H9 (cell line): ENCODE results near the gene KRT2. TPM values are rescaled to one million over a fixed set of nuclear protein-coding genes. Genes with fewer than 3 reads are reported as not detected.

Experiments used
- DNase-seq: peaks from one replicate; pipeline ENCODE4 v3.0.0-alpha.2; 2017
- H2AFZ ChIP-seq: one replicate; pipeline ENCODE4 v1.6.1; 2013; ENCODE audit warnings: mild to moderate bottlenecking, low read length, control low read depth, moderate library complexity
- H2AK5ac ChIP-seq: 2 replicates; pipeline ENCODE4 v1.6.1; 2013; ENCODE audit warnings: low read length, control low read depth, mixed read lengths; ENCODE audit not compliant: insufficient read length
- H2BK120ac ChIP-seq: one replicate; pipeline ENCODE4 v1.6.1; 2013; ENCODE audit warnings: low read depth, mild to moderate bottlenecking, low read length, control low read depth, inconsistent platforms; ENCODE audit not compliant: poor library complexity, severe bottlenecking
- H2BK12ac ChIP-seq: 2 replicates; pipeline ENCODE4 v1.6.1; 2013; ENCODE audit warnings: low read length, control low read depth, mixed read lengths, low read depth; ENCODE audit not compliant: insufficient read length
- H2BK15ac ChIP-seq: 2 replicates; pipeline ENCODE4 v1.6.1; 2013; ENCODE audit warnings: low read depth, low read length, control low read depth
- H2BK20ac ChIP-seq: one replicate; pipeline ENCODE4 v1.6.1; 2013; ENCODE audit warnings: low read depth, mild to moderate bottlenecking, low read length, control low read depth, inconsistent platforms; ENCODE audit not compliant: poor library complexity, severe bottlenecking
- H2BK5ac ChIP-seq: 2 replicates; pipeline ENCODE4 v1.6.1; 2013; ENCODE audit warnings: low read length, control low read depth, mixed read lengths; ENCODE audit not compliant: insufficient read length
- H3K14ac ChIP-seq: 2 replicates; pipeline ENCODE4 v1.6.1; 2013; ENCODE audit warnings: low read length, control low read depth; ENCODE audit not compliant: insufficient read depth
- H3K18ac ChIP-seq: 2 replicates; pipeline ENCODE4 v1.6.1; 2013; ENCODE audit warnings: low read depth, mild to moderate bottlenecking, mixed read lengths, low read length, control low read depth; ENCODE audit not compliant: insufficient read length
- H3K23ac ChIP-seq: 2 replicates; pipeline ENCODE4 v1.6.1; 2013; ENCODE audit warnings: low read length, control low read depth, mixed read lengths, low read depth; ENCODE audit not compliant: insufficient read length
- H3K23me2 ChIP-seq: 2 replicates; pipeline ENCODE4 v1.6.1; 2013; ENCODE audit warnings: low read depth, mild to moderate bottlenecking, mixed read lengths, low read length, control low read depth; ENCODE audit not compliant: insufficient read length, poor library complexity, severe bottlenecking
- H3K27ac ChIP-seq: 2 replicates; pipeline ENCODE4 v1.5.1; 2013; ENCODE audit warnings: low read length, control low read depth, mixed read lengths, low read depth; ENCODE audit not compliant: insufficient read length
- H3K27me3 ChIP-seq: 2 replicates; pipeline ENCODE4 v1.6.1; 2013; ENCODE audit warnings: low read length, control low read depth, inconsistent platforms; ENCODE audit not compliant: insufficient read depth
- H3K4ac ChIP-seq: 2 replicates; pipeline ENCODE4 v1.6.1; 2013; ENCODE audit warnings: low read depth, mild to moderate bottlenecking, control low read depth, inconsistent platforms, low read length, moderate library complexity
- H3K4me1 ChIP-seq: 2 replicates; pipeline ENCODE4 v1.6.1; 2013; ENCODE audit warnings: low read length, control low read depth, inconsistent platforms; ENCODE audit not compliant: insufficient read depth
- H3K4me2 ChIP-seq: 2 replicates; pipeline ENCODE4 v1.6.1; 2013; ENCODE audit warnings: low read length, control low read depth, mixed read lengths; ENCODE audit not compliant: insufficient read length, insufficient read depth
- H3K56ac ChIP-seq: 2 replicates; pipeline ENCODE4 v1.6.1; 2013; ENCODE audit warnings: low read depth, mild to moderate bottlenecking, mixed read lengths, low read length, control low read depth; ENCODE audit not compliant: insufficient read length
- H3K79me1 ChIP-seq: 2 replicates; pipeline ENCODE4 v1.6.1; 2013; ENCODE audit warnings: low read depth, mild to moderate bottlenecking, moderate library complexity, low read length, control low read depth, inconsistent platforms; ENCODE audit not compliant: insufficient read depth, poor library complexity, severe bottlenecking
- H3K79me2 ChIP-seq: 2 replicates; pipeline ENCODE4 v1.6.1; 2013; ENCODE audit warnings: low read length, control low read depth, inconsistent platforms; ENCODE audit not compliant: insufficient read depth
- H3K9ac ChIP-seq: 2 replicates; pipeline ENCODE4 v1.6.1; 2013; ENCODE audit warnings: low read length, control low read depth, mixed read lengths; ENCODE audit not compliant: insufficient read length; ENCODE audit errors: extremely low read depth
- H3K9me3 ChIP-seq: one replicate; pipeline ENCODE4 v1.6.1; 2013; ENCODE audit warnings: low read depth, low read length, inconsistent platforms; ENCODE audit not compliant: control insufficient read depth
- H3T11ph ChIP-seq: one replicate; pipeline ENCODE4 v1.6.1; 2013; ENCODE audit warnings: mild to moderate bottlenecking, low read length, control low read depth, inconsistent platforms
- H4K20me1 ChIP-seq: one replicate; pipeline ENCODE4 v1.6.1; 2013; ENCODE audit not compliant: control insufficient read depth, insufficient read length, insufficient read depth
- H4K5ac ChIP-seq: 2 replicates; pipeline ENCODE4 v1.6.1; 2013; ENCODE audit warnings: low read depth, mild to moderate bottlenecking, mixed read lengths, low read length, control low read depth; ENCODE audit not compliant: insufficient read length
- H4K8ac ChIP-seq: replicated peaks from 2 replicates; pipeline ENCODE4 v1.6.1; 2013; ENCODE audit warnings: low read length, control low read depth, mixed read lengths, low read depth; ENCODE audit not compliant: insufficient read length
- H4K91ac ChIP-seq: 2 replicates; pipeline ENCODE4 v1.6.1; 2013; ENCODE audit warnings: low read depth, mild to moderate bottlenecking, moderate library complexity, mixed read lengths, low read length, control low read depth; ENCODE audit not compliant: insufficient read length
- H3K27ac Mint-ChIP-seq, 3 experiments: 2 replicates in 2 of 3; 3 replicates in 1 of 3; pipeline ENCODE4 v1.8.0; 2020 to 2021; ENCODE audit warnings: mixed read lengths in 3 of 3, mild to moderate bottlenecking in 1 of 3, moderate library complexity in 1 of 3
- H3K27me3 Mint-ChIP-seq: 2 replicates; pipeline ENCODE4 v1.8.0; 2021; ENCODE audit warnings: low read depth, mild to moderate bottlenecking, moderate library complexity, mixed read lengths
- H3K36me3 Mint-ChIP-seq, 3 experiments: 2 replicates in 2 of 3; 3 replicates in 1 of 3; pipeline ENCODE4 v1.8.0; 2020 to 2021; ENCODE audit warnings: low read depth in 3 of 3, mixed read lengths in 3 of 3; ENCODE audit not compliant: insufficient read depth in 1 of 3
- H3K4me1 Mint-ChIP-seq, 2 experiments: 2 replicates each; pipeline ENCODE4 v1.8.0; 2020; ENCODE audit warnings: mixed read lengths in 2 of 2
- H3K4me3 Mint-ChIP-seq, 2 experiments: 2 replicates in 1 of 2; 3 replicates in 1 of 2; pipeline ENCODE4 v1.8.0; 2020 to 2021; ENCODE audit warnings: mild to moderate bottlenecking in 2 of 2, mixed read lengths in 2 of 2, moderate library complexity in 1 of 2
- H3K9me3 Mint-ChIP-seq, 2 experiments: 2 replicates in 1 of 2; 3 replicates in 1 of 2; pipeline ENCODE4 v1.8.0; 2020; ENCODE audit warnings: mild to moderate bottlenecking in 2 of 2, mixed read lengths in 2 of 2, moderate library complexity in 1 of 2
- CTCF ChIP-seq: fragments of 200-600 bp; sonication (generic); conservative IDR thresholded peaks from 3 replicates; pipeline ENCODE4 v1.8.0; 2021; ENCODE audit warnings: antibody characterized with exemption, mild to moderate bottlenecking
- WGBS: extraction: QIAGEN DNeasy Blood & Tissue Kit; methylation state at CpG from one replicate; pipeline ENCODE4 v1.1.7; 2013; ENCODE audit warnings: missing lambda C conversion rate, low lambda C conversion rate, mixed read lengths; ENCODE audit not compliant: insufficient read length; ENCODE audit errors: extremely low coverage; 5-methylcytosine and 5-hydroxymethylcytosine counted together
- total RNA-seq: library from RNA; stranded (reverse); gene quantifications from 2 replicates; pipeline ENCODE4 v1.2.1, GENCODE V29; 2021

The KRT2 gene
- total RNA-seq, 1 experiment from 2014 or later, result not detected

- H3K36me3 Mint-ChIP-seq, result no peaks in the 10 kb centered on the region
- peaks cover 50% of the 10 kb centered on the region for H3K27me3 Mint-ChIP-seq
- no peaks in the 10 kb centered on the region; the same call in 1 of the 2 replicates for H3K27me3 ChIP-seq
- no peak overlapping the region for H2BK15ac ChIP-seq
- H3K18ac ChIP-seq, result no peak overlapping the region
- no peak overlapping the region for H3K56ac ChIP-seq
- H3K4ac ChIP-seq, result no peak overlapping the region
- H3K27ac Mint-ChIP-seq, result no peak overlapping the region
- H3K9me3 ChIP-seq, result no peaks in the 10 kb centered on the region
- H3K4me2 ChIP-seq, result no peak overlapping the region
- no peak overlapping the region for H2BK20ac ChIP-seq
- no peak overlapping the region for H3K14ac ChIP-seq
- H3K4me1 Mint-ChIP-seq, result peaks cover 23 to 24% of the 10 kb centered on the region in 2 experiments
- no peak overlapping the region for H2BK12ac ChIP-seq
- no peaks in the 10 kb centered on the region for H3K9me3 Mint-ChIP-seq
- peaks cover 3% of the 10 kb centered on the region; the same call in 1 of the 2 replicates for H3K4me1 ChIP-seq
- no peak overlapping the region for H2BK5ac ChIP-seq
- no peak overlapping the region for H4K91ac ChIP-seq
- H4K8ac ChIP-seq, result no peak overlapping the region
- peaks cover 9% of the 10 kb centered on the region for H3K23me2 ChIP-seq
- H3K79me2 ChIP-seq, result no peaks in the 10 kb centered on the region
- no peak overlapping the region for H2BK120ac ChIP-seq
- no peak for DNase-seq
- no peak overlapping the region for H2AK5ac ChIP-seq
- no peak overlapping the region for H3K27ac ChIP-seq
- H4K20me1 ChIP-seq, result peaks cover 2% of the 10 kb centered on the region
- H3K4me3 Mint-ChIP-seq, result no peak overlapping the region
- TF ChIP-seq CTCF, result no peak
- no peak overlapping the region for H3K23ac ChIP-seq
- no CpG with 5 or more reads among the region's 6 CpGs for WGBS
- H3K9ac ChIP-seq, result no peak overlapping the region
- no peaks in the 10 kb centered on the region for H3K79me1 ChIP-seq
- H2AFZ ChIP-seq, result no peak overlapping the region
- H3T11ph ChIP-seq, result no peak overlapping the region
- H4K5ac ChIP-seq, result no peak overlapping the region
Measured at GRCh38 chr12:52694151-52694550, 42.1 kb upstream of the KRT2 start.
